HL-60 (cell line): ENCODE data around the gene GDA.

Experiments
- CTCF ChIP-seq: IDR thresholded peaks from one replicate; pipeline ENCODE4 v1.5.1; 2011; ENCODE audit warnings: low read length, control low read depth, inconsistent platforms; ENCODE audit not compliant: insufficient read depth
- GABPA ChIP-seq: IDR thresholded peaks from 2 replicates; pipeline ENCODE4 v1.6.1; 2012; ENCODE audit warnings: low read depth
- POLR2AphosphoS5 ChIP-seq: IDR thresholded peaks from 2 replicates; pipeline ENCODE4 v1.6.1; 2012; ENCODE audit warnings: low read depth
- REST ChIP-seq: IDR thresholded peaks from 2 replicates; pipeline ENCODE4 v1.6.1; 2012; ENCODE audit warnings: low read depth; ENCODE audit not compliant: insufficient replicate concordance

GRCh38 chr9:72127753-72128152 is 21.5 kb upstream of the GDA start:
- TF ChIP-seq CTCF (no peak), GABPA (no peak), POLR2AphosphoS5 (no peak), REST (no peak)
